ENCODE measurements around the gene CA10. TPM values are rescaled to one million over a fixed set of nuclear protein-coding genes. Genes with fewer than 3 reads are reported as not detected.

Gene CA10
- total and polyA plus RNA-seq, 2 donors (not counting 3 experiments of a cell fraction or from before 2014, with no cell fraction given), result not detected

DNA sequence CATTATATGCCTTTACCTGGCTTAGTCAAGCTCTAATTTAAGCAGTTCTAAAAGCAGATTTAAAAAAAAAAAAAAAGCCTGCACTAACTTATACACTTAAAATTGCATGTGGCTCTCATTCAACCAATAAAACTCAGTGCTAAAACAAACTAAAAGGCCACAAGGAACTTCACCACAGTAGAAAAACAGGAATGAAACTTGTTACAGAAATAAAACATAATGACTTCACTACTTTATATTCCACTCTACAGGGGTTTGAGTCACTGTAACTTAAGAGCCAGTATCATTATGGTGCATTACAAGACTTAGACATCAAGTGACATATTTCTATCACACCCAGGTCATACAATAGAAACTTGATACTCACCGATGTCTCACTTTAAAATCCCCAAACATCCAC lies 11.1 kb downstream of the CA10 start:
- no peaks in the 10 kb centered on the region for H3K36me3 ChIP-seq (ENCODE audit: control insufficient read depth in 2 of 2, extremely low read depth in 1 of 2, insufficient read depth in 2 of 2, low read length in 2 of 2)
- POLR2A ChIA-PET, result no interaction called here
- no peaks in the 10 kb centered on the region for H4K20me1 ChIP-seq (replicated peaks; ENCODE audit: control insufficient read depth, extremely low read depth, insufficient read depth, low read length)
- no peak overlapping the region for H3K27ac ChIP-seq (ENCODE audit: insufficient read depth, low read depth, low read length)
- BruUV-seq (replicated peaks), result no TSS peak
- dilution Hi-C loops (cut with MboI; ENCODE audit: extremely low pct_ligation_motif_present, low sequenced_read_pairs), result no loop called here
- CTCF ChIA-PET, result no interaction called here
- no peak overlapping the region for H3K4me3 ChIP-seq (replicated peaks in 1 of 3; ENCODE audit: insufficient read depth in 1 of 3, low read depth in 1 of 3, low read length in 3 of 3)
- H3K4me1 ChIP-seq (ENCODE audit: control insufficient read depth, extremely low read depth, insufficient read depth, low read length), result no peaks in the 10 kb centered on the region
- H3K4me2 ChIP-seq (ENCODE audit: insufficient read depth, low read length), result no peak overlapping the region
- no peaks in the 10 kb centered on the region for H3K79me2 ChIP-seq (ENCODE audit: control insufficient read depth, insufficient read depth, low read length)
- H3K27me3 ChIP-seq (ENCODE audit: control insufficient read depth in 2 of 2, insufficient read depth in 2 of 2, low read length in 2 of 2), result no peaks in the 10 kb centered on the region
- no peak for TF ChIP-seq FOS (IDR thresholded peaks at IDR 0.05; ENCODE audit: borderline replicate concordance, insufficient read depth, low read length)
- TF ChIP-seq EZH2 (IDR thresholded peaks at IDR 0.05; ENCODE audit: borderline replicate concordance, low read depth, low read length, severe bottlenecking), result no peak
- no peak for TF ChIP-seq MAX (IDR thresholded peaks at IDR 0.05; ENCODE audit: insufficient read depth, insufficient read length)
- TF ChIP-seq GATA2 (IDR thresholded peaks at IDR 0.05; ENCODE audit: insufficient read depth, insufficient read length, low read depth, low read length), result no peak
- TF ChIP-seq JUN (IDR thresholded peaks at IDR 0.05; ENCODE audit: borderline replicate concordance, insufficient read depth, insufficient read length, low read depth), result no peak
- TF ChIP-seq MYC (IDR thresholded peaks at IDR 0.05; ENCODE audit: low read depth, low read length), result no peak
- TF ChIP-seq POLR2A (IDR thresholded peaks at IDR 0.05; ENCODE audit: low read depth, low read length), result no peak
- TF ChIP-seq POLR2AphosphoS5 (IDR thresholded peaks at IDR 0.05; ENCODE audit: insufficient read depth, low read depth, low read length), result no peak
- TF ChIP-seq, protein P1, sequence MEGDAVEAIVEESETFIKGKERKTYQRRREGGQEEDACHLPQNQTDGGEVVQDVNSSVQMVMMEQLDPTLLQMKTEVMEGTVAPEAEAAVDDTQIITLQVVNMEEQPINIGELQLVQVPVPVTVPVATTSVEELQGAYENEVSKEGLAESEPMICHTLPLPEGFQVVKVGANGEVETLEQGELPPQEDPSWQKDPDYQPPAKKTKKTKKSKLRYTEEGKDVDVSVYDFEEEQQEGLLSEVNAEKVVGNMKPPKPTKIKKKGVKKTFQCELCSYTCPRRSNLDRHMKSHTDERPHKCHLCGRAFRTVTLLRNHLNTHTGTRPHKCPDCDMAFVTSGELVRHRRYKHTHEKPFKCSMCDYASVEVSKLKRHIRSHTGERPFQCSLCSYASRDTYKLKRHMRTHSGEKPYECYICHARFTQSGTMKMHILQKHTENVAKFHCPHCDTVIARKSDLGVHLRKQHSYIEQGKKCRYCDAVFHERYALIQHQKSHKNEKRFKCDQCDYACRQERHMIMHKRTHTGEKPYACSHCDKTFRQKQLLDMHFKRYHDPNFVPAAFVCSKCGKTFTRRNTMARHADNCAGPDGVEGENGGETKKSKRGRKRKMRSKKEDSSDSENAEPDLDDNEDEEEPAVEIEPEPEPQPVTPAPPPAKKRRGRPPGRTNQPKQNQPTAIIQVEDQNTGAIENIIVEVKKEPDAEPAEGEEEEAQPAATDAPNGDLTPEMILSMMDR (IDR thresholded peaks at IDR 0.05; ENCODE audit: extremely low read depth in 1 of 2, insufficient read depth in 1 of 2, low read depth in 1 of 2, low read length in 2 of 2), result no peak
- H3K9me1 ChIP-seq (replicated peaks; ENCODE audit: control insufficient read depth, extremely low read depth, insufficient read depth, low read length), result no peaks in the 10 kb centered on the region
- intact Hi-C loops (cut with micrococcal nuclease), result no loop called here
- FAIRE-seq (no peak), DNase-seq (ENCODE audit: low read depth, low spot score) (no peak)
- no peak overlapping the region for H3K9ac ChIP-seq (replicated peaks; ENCODE audit: extremely low read depth, insufficient read depth, low read length)
- H3K9me3 ChIP-seq (replicated peaks; ENCODE audit: control insufficient read depth, insufficient read depth, low read length), result no peaks in the 10 kb centered on the region
- no peak overlapping the region for H2AFZ ChIP-seq (ENCODE audit: low read depth, low read length)
